ENCODE measurements around the gene TPP1. TPM values are rescaled to one million over a fixed set of nuclear protein-coding genes. Genes with fewer than 3 reads are reported as not detected.

The TPP1 gene
- polyA plus RNA-seq, 3 donors, result 18.7 to 49.0 (median 39.9) TPM

- WGBS, 3 donors, result 9 to 55% (median 14%) methylated on average over 6 of the region's 6 CpGs
- H3K27ac ChIP-seq (ENCODE audit: low read depth, low read length), result no peak overlapping the region
Measured at GRCh38 chr11:6576471-6577373, 42.5 kb downstream of the TPP1 start.

GRCh38 chr11:6574816-6575715 is 44.2 kb downstream of the TPP1 start:
- no peak overlapping the region for H3K27ac ChIP-seq (ENCODE audit: low read depth, low read length)
- 86 to 93% (median 91%) methylated on average over 6 of the region's 6 CpGs for WGBS, 3 donors

- no peak overlapping the region for H3K27ac ChIP-seq (ENCODE audit: low read depth, low read length)
Measured at GRCh38 chr11:6572215-6572614, 47.0 kb downstream of the TPP1 start.

GRCh38 chr11:6571434-6572008 is 47.7 kb downstream of the TPP1 start:
- WGBS, 3 donors, result 76 to 84% (median 80%) methylated on average over 22 of the region's 22 CpGs
- no peak overlapping the region for H3K27ac ChIP-seq (ENCODE audit: low read depth, low read length)

More at GRCh38 chr11:6572215-6572614, 47.0 kb downstream of the TPP1 start:
- WGBS, 3 donors, result 70 to 76% (median 74%) methylated on average over 2 of the region's 2 CpGs

- no peak overlapping the region for H3K27ac ChIP-seq (ENCODE audit: low read depth, low read length)
Measured at GRCh38 chr11:6570691-6571427, 48.4 kb downstream of the TPP1 start.

DNA sequence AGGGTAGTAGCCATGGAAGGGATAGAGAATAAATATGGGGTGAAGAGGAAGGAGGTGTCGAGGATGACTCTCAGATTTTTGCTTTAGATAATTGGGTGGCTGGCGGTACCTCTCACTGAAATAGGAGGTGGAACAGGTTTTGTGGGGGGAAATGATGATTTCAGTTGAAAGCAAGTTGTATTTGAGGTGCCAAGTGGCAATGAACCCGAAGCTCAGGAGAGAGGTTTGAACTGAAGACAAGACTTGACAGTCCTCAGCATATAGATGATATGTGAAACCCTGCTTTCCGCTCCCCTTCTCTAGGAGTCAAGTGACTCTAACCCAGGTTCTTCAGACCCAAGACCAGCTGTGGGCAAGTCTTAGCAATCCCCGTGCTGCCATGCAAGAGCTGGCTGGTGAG is 49.5 kb downstream of the TPP1 start:
- 83 to 93% (median 85%) methylated on average over 5 of the region's 5 CpGs for WGBS, 3 donors
- no peak overlapping the region for H3K27ac ChIP-seq (ENCODE audit: low read depth, low read length)

More at GRCh38 chr11:6570691-6571427, 48.4 kb downstream of the TPP1 start:
- 72 to 80% (median 78%) methylated on average over 62 of the region's 62 CpGs for WGBS, 3 donors

DNA sequence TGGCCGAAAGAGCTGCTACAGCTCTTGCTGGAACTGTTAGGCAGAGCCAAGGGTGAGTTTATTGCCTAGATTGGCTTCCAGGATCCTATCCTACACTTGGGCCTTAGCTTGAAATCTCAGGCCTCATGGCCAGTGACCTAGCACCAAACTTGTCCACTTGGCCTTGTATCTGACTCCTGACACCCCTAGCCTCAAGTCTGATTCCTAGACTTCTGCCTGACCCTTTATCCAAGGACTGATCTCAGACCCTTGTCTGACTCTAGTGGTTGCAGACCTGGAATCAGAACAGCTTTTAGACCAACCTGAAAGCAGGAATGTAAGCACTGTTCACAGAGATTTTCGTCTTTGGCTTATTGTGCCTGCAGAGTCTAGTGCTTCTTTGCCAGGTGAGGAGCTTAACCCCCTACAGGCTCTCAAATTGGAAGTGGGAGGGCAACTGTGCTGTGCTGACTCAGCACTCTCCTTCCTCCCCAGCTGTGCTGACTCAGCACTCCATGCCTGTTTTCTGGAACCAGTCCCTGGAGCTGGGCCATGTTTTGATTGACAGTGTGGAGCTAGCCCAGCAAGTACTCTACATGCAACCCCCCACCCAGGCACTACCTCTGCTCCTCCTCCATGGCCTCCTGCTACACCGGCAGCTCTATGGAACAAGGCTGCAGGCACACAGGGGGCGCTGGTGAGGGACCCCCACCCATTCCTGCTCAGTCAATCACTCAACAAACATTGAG is 50.9 kb downstream of the TPP1 start:
- no peak overlapping the region for H3K27ac ChIP-seq (ENCODE audit: low read depth, low read length)
- WGBS, 3 donors, result 45 to 73% (median 69%) methylated on average over 4 of the region's 4 CpGs

DNA sequence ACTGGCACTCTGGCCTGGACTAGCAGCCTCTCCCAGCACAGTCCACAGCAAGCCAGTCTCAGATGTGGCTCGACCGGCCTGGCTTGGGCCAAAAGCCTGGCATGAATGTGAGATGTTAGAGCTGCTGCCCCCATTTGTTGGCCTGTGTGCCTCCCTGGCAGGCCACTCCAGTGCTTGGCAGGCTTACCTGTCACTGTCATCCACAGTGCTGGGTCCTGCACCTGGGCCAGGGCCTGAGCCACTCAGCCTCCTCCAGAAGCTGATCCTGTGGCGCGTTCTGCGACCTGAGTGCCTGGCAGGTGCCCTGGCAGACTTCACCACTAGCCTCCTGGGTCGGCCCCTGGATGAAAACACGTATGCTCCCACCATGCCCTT is 51.9 kb downstream of the TPP1 start:
- WGBS, 3 donors, result 96 to 99% (median 99%) methylated on average over 7 of the region's 7 CpGs
- no peak overlapping the region for H3K27ac ChIP-seq (ENCODE audit: low read depth, low read length)

DNA sequence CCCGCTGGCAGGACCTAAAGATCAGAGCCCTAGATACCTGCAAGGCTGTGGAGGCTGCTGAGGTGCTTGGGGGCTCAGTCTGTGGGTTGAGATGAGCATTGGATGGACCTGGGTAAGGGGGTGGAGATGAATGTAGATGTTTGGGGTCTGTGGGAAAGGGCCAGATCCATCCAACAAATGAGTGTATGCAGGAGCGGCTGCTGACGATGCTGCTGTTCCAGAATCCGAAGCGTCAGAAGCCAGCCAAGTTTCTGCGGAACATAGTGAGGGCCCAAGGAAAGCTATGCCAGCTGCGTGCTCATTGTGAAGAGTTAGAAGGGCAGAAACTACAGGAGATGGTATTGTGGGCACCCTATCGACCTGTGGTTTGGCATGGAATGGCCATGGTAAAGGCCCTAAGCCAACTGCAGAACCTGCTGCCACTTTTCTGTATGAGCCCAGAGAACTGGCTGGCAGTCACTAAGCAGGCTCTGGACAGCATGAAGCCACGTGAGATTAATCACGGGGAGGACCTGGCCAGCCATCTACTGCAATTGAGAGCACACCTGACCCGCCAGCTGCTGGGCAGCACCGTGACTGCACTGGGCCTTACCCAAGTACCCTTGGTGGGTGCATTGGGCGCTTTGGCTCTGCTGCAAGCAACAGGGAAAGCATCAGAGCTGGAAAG is 52.4 kb downstream of the TPP1 start:
- no peak overlapping the region for H3K27ac ChIP-seq (ENCODE audit: low read depth, low read length)
- 91 to 94% (median 93%) methylated on average over 13 of the region's 13 CpGs for WGBS, 3 donors

DNA sequence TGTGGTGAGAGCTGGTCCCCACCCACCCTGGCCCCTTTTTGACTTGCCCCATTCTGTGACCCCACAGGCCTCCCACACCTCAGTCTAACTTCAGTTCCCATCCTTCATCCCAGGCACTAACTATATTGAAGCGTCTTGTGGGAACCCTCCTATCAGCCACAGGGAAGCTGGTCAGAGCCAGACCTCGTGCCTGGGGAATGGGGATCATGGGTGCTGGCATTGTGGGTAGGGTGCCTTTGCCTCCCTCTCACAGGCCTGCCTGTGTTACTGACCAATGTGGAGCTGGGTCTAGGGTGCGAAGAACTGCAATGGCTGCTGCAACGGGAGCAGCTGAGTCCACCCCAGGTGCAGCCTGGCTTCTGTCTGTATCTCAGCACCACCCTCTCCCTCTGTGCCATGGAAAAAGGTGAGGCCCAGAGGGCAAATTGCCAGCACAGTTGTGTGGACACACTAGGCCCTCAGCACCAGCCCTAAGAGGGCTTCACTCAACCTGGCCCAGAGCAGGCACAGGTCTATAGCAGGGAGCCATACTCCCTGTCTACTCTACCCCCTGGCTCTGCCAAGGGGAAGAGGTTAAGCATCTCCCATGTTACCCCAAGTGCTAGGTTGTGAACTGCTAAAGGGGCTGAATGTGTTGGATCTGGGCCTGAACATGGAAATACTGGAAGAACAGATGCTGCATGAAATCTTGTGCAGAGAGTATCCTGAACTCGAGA is 53.1 kb downstream of the TPP1 start:
- WGBS, 3 donors, result 84 to 96% (median 94%) methylated on average over 5 of the region's 5 CpGs
- no peak overlapping the region for H3K27ac ChIP-seq (ENCODE audit: low read depth, low read length)

DNA sequence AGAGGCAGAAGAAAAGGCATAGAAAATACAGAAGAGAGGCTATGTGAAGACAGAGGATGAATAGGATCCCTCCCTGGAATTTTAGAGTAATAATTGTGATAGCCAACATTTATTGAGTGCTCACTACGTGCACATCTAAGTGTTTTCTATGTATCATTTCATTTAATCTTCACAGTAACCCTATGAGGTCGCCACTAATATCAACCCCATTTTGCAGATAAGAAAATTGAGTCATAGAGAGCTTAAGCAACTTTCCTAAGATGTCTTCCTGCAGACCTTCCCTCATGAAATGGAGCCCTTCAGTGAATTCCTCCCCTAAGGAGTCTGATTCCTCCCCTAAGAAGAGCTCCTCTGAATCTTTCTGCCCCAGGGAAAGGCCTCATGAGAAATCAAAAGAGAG is 53.9 kb downstream of the TPP1 start:
- WGBS, 3 donors, result 73 to 86% (median 81%) methylated on average over 2 of the region's 2 CpGs
- no peak overlapping the region for H3K27ac ChIP-seq (ENCODE audit: low read depth, low read length)

GRCh38 chr11:6563667-6564066 is 55.6 kb downstream of the TPP1 start:
- no peak overlapping the region for H3K27ac ChIP-seq (ENCODE audit: low read depth, low read length)
- WGBS, 3 donors, result 89 to 96% (median 93%) methylated on average over 10 of the region's 10 CpGs

DNA sequence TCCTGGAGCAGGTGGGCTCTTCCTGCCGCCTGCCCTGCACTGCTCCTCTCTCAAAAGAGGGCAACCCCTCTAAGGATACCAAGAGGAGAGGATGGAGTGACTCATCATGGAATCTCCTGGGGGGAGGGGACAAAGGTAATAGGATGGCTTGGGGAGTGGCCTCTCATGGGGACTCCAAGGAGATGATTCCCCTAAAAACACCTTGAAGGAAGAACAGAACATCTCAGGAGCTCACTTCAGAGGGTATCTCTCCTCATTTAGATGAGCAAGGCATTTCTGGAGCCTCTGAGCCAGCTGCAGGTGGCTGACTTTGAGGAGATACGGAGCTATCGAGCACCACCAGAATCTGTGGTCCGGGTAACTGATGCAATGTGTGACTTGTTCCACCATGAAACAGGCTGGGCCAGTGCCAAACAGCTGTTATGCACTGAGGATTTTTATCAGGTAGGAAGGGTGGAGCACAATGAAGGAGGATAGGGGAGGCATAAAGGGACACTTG is 56.1 kb downstream of the TPP1 start:
- no peak overlapping the region for H3K27ac ChIP-seq (ENCODE audit: low read depth, low read length)
- WGBS, 3 donors, result 89 to 94% (median 93%) methylated on average over 4 of the region's 4 CpGs
